GM19193 (cell line): Measurements from ENCODE around the gene SLC41A3.

Experiments used
- POLR2A ChIP-seq: IDR thresholded peaks from 4 replicates; pipeline ENCODE4 v1.6.1; 2011; ENCODE audit not compliant: insufficient read depth, insufficient read length; ENCODE audit errors: extremely low read depth

SLC41A3 gene

DNA sequence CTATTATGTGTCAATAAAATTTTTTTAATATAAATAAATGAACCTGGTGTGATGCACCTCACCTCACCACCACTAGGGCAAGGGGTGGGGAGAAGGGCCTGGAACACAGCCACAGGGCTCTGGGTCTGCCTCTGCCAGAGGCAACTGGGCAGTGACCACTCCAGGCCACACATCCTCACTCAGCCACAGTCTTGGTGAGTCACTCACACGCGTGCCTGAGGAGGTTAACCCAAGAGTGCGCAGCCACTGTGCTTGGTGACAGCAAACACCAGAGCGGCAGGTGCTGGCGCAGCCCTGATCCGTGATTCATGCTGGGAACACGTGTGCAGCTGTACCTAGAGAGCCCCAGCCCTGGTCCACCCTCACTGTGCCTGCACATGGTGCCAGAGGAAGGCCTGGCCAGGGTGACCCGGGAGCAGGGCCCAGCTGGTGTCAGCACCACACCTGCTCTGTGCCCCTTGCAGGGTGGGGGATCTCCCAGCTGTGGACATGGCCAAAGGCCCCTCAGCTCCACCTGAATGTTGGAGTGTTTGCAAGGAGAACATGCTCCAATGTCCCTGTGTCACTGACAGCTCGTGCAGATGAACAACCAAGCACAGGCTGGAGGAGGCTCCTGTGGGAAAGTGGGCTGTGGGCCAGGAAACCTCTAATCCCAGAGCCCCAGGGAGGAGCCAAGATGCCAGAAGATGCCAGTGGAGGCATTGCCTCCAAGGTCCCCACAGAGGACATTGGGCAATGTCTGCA, 2.1 kb downstream of the SLC41A3 start:
- no peak for TF ChIP-seq POLR2A

DNA sequence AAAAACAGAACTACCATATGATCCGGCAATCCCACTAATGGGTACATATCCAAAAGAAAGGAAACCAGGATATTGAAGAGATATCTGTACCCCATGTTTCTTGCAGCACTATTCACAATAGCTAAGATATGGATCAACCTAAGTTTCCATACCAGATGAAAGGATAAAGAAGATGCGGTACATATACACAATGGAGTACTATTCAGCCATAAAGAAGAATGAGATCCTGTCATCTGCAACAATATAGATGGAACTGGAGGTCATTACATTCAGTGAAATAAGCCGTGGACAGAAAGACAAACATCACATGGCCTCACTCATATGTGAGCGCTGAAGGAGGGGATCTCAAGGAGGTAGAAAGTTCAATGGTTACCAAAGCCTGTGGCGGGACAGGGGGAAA, 3.0 kb downstream of the SLC41A3 start:
- TF ChIP-seq POLR2A, result no peak

DNA sequence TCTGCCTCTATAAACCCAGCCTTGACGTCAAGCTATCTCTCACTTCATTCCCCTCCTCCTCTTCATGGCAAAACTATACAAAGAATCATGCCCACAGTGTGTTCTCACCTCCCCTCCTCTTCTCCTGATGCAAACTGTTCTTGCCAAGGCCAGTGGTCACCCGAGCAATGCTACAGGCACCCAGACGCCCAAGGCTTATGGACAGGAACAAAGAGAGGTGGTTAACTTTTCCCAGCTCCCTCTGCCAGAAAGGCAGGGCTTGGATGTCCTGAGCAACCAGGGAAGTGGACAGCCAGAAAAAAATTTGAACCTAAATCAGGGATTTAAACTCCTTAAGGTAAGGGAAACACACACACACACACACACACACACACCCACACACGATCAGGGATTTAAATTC, 5.1 kb downstream of the SLC41A3 start:
- TF ChIP-seq POLR2A, result no peak

DNA sequence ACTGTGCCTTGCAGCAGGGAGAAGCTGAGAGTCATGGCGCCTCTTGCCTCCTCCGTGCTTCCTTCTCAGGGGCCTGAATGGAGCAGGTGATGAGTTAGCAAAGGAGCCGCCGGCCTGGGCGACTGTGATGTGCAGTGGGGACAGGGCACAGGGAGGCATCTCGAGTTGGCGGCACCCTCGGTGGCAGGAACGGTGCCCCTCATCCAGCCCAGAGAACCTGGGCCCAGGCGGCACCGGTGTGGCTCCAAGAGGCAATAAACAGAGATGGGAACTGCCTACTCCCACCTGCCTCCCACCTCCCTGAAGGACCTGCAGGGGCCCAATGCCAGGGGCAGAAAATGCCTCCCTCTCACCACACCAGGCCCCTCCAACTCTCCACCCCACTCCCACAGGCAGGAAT, 6.2 kb downstream of the SLC41A3 start:
- TF ChIP-seq POLR2A, result no peak

DNA sequence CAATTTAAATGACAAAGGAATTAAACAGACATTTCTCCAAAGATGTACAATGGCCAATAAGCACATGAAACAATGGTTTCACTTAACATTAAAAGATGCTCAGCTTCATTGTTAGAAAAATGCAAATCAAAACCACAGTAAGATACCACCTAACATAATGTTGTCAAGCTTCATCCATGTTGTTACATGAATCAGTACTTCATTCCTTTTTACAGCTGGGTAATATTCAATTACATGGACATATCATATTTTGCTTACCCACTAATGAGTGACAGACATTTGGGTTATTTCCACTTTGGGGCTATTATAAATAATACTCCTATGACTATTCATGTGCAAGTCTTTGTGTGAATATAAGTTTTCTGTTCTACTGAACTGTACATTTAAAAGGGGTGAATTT, 7.8 kb downstream of the SLC41A3 start:
- TF ChIP-seq POLR2A, result no peak

DNA sequence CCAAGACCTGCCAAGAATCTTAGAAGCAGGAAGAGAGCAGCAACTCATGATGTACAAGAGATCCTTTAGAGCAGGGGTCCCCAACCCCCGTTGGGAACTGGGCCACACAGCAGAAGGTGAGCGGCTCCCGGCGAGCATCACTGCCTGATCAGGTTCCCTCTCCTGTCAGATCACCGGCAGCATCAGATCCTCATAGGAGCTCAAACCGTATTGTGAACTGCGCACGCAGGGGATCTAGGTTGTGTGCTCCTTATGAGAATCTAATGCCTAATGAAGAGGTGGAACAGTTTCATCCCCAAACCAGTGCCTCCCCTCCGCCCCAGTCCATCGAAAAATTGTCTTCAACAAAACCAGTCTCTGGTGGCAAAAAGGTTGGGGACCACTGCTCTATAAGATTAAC, 13.8 kb downstream of the SLC41A3 start:
- no peak for TF ChIP-seq POLR2A

DNA sequence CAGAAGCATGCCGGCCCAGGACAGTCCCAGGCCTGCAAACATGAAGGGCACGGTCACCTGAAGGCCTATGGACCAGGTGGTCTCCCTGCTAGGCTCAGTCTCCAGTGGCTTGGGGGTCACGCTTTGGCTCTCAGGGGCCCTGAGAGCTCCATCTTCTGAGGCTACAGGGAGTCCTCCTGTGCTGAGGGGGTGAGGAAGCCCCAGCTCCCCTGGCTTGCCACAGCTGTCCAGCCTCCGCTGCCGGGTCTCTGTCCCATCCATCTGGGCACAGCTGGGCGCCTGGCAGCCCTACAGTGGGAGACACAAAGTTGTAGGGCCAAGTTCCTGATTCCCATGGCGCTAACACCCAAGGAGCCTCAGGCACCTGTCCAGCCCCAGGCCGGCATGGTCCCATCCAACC, 16.0 kb downstream of the SLC41A3 start:
- TF ChIP-seq POLR2A, result no peak

DNA sequence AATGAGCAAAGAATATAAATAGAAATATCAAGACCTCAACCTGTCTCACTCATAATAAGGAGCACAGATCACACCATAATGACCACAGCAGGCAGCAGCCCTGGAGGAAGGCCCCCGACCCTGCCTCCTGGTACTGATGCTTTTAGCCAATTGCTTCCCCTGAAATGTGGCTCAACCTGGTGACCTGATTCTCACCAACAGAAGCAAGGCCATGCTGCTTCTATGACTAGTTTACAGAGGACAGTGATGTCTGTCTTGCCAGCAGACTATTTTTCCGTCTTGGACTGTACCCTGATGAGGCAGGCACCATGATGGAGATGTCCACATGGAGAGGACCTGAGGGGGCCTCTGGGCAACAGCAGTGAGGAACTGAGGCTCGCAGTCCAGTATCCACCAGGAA, 18.0 kb downstream of the SLC41A3 start:
- TF ChIP-seq POLR2A, result no peak

DNA sequence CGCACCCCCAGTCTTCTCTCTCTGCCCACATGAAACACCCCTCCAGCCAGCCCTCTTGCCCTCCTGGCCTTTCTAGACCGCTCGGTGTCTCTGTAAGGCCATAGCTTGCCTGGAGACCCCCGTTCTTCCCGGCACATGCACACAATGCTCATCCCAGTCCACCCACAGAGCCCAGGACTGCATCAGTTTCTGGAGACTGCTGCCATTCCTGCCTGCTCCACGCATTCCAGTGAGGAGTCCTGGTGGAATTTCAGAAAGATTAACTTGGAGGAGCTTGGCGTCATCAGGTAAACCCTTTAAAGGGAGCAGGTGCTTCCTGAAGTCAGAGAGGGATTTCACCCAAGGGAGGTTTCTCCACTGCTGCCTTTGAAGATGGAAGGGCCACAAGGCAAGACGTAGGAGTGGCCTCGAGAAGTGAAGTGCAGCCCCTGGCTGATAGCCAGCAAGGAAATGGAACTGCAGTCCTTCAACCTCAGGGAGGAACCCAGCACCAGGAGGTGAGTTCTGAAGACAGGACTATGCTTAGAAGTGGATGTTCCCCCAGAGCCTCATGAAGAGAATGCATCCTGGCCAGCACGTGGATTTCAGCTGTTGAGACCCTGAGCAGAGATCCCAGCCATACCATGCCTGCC, 19.2 kb downstream of the SLC41A3 start:
- TF ChIP-seq POLR2A, result no peak

DNA sequence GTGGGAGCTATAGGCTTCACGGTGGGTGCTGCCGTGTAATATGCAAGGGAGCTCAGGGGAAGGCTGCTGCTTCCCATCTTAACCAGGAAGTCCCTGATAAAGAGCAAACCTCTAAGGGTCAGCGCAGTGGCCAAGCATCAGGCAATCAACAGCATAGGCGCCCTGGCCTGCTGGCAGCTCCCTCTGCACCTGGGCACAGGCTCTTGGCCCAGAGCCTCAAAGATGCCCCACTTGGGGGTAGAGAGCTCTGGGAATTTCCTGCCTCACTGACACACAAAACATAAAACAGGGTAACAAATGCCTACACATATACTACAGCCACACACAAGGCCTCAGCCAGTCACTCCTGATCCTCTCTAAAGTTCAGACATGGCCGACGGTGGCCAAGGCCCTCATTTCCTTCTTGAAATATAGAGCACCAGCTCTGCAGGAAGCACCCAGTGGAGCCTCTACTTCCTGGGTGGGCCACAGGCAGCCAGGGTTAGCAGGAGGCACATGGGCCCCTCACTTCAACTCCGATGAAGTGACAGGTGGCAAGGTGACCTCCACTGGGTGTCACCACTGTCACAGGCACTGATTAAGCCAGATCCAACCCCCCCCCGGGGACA, 20.5 kb downstream of the SLC41A3 start:
- no peak for TF ChIP-seq POLR2A

DNA sequence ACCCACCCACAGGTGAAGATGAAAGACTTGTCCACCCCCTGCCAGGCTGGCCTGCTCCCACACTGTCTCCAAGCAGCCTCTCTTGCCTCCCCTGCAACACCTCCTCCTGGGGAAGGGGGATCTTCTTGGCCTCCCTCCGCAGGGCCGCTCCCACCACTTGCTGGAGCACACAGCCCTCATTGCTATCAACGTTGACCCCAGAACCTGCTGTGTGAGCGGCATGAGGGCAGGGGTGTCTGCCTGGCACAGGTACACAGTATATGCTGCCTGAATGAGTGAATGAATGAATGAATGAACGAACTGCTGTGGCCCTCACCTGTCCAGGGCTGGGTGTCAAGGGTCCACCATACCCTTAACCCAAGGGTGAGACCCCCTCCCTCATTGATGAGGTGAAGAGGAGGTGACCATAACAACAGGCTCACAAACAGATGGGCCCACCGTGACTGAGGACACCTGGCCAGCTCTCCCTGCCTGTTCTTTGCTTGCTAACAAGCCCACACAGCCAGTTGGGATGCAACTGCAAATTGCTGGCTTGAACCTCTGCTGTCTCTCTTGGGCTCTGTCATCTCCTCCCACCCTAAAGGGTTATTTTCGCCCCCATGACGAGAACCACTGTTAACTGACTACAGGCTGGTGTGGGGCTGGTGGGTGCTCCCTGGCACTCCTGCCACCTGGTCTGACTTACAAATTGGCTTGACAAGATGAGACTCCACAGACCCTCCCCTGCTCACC, 22.5 kb downstream of the SLC41A3 start:
- no peak for TF ChIP-seq POLR2A

DNA sequence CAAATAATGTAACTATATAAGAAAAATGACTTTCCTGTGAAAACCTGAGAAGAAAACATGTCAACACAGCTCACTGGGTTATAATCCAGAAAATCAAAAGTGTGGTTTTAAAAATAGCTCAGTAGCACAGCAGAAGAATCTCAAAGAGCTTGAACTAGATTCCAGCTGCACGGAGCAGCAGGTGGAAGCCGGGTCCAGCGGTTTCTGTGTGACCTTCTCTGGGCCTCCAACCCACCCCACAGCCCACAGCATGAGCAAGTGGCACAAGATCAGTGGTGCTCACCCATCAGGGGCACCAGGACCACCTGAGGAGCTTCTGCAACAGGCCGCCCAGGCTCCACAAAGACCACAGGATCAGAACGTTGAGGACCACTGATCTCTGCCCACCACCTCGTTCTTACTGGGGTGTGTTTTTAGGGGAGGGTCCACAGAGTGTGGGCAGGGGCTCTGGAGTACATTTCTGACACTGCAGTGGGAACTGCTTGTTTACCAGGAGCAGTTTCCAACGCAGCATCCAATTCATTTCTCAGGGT, 23.2 kb downstream of the SLC41A3 start:
- no peak for TF ChIP-seq POLR2A

DNA sequence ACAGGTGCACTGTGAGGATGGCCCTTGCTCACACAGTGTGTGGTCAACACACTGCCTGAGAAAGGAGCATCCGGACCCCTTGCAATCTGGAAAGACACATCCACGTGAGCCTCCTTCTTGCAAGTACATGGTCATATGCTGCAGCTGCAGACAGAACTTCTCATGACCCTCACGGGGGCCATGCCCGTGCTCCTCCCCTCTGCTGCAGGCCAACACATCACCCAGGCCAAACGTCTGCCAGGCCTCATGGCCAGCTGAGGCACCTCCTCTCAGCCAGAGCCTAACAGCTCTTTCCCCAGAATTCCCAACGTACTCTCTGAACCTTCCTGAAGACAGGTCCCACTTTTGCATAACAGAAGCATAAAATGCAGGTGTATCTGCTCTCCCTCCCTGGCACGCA, 25.3 kb downstream of the SLC41A3 start:
- no peak for TF ChIP-seq POLR2A

DNA sequence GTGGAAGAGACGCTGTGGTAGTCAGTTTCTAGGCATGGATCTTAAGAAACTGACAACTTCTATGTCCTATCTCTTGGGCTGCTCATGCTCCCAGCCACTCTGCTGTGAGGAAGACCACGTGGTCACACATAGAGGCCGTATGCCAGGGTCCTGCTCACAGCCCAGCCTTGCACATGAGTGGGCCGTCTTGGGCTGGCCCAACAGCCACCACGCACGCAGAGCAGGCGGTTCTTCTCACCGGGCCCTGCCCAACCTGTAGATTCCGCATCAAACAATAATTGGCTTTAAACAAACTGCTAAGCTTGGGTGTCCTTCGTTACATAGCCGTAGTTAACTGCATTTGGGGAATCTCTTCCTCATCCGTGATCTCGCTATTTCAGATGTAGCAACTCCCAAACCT, 26.0 kb downstream of the SLC41A3 start:
- TF ChIP-seq POLR2A, result no peak

DNA sequence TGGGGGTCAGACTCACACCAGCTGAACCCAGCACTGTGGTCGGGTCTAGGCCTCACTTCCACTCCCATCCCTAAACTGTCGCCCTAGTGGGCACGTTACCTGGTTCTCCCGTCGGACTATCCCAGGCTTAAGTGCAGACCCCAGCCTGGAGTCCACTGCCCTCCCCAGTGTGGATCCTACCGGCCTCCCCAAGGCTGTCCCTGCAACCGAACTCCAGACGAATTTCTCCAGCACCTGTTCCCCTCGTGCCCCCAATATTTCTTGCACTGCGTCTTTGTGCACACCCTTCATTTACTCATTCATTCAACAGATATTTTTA, 26.5 kb downstream of the SLC41A3 start:
- TF ChIP-seq POLR2A, result no peak
